ENCODE data around the gene ALOX15.
"Not testable (repeated sequence)": the region's sequence is repeated elsewhere in the genome, so short reads cannot be mapped to it uniquely, and the experiment has no call there.

Gene ALOX15

GRCh38 chr17:4645642-4646041, 4.2 kb upstream of the ALOX15 start:
- peak; percentile 88 for DNase-seq

GRCh38 chr17:4643676-4644075, 2.2 kb upstream of the ALOX15 start:
- no peak for DNase-seq

- DNase-seq: no peak
Observed at GRCh38 chr17:4642286-4642685, 808 bp upstream of the ALOX15 start.

GRCh38 chr17:4640569-4641188, 799 bp downstream of the ALOX15 start:
- not testable (repeated sequence) for DNase-seq

- peak; percentile 32 for DNase-seq
Observed at GRCh38 chr17:4639301-4640059, 2.0 kb downstream of the ALOX15 start.

GRCh38 chr17:4638766-4639165, 2.7 kb downstream of the ALOX15 start:
- not testable (repeated sequence) for DNase-seq

GRCh38 chr17:4636474-4637100, 4.9 kb downstream of the ALOX15 start:
- no peak for DNase-seq

GRCh38 chr17:4635823-4636375, 5.6 kb downstream of the ALOX15 start:
- peak; percentile 68 for DNase-seq

GRCh38 chr17:4634976-4635375, 6.5 kb downstream of the ALOX15 start:
- peak; percentile 18 for DNase-seq

GRCh38 chr17:4633643-4634042, 7.8 kb downstream of the ALOX15 start:
- DNase-seq: no peak

GRCh38 chr17:4632581-4632920, 8.9 kb downstream of the ALOX15 start:
- no peak for DNase-seq

GRCh38 chr17:4631836-4632580, 9.5 kb downstream of the ALOX15 start:
- DNase-seq: no peak

- no peak for DNase-seq
Observed at GRCh38 chr17:4631431-4631830, 10.0 kb downstream of the ALOX15 start.

- DNase-seq: no peak
Observed at GRCh38 chr17:4626734-4627256, 14.7 kb downstream of the ALOX15 start.

GRCh38 chr17:4625181-4625617, 16.3 kb downstream of the ALOX15 start:
- no peak for DNase-seq

GRCh38 chr17:4624451-4624911, 17.0 kb downstream of the ALOX15 start:
- DNase-seq: peak; percentile 78

- peak; percentile 44 for DNase-seq
Observed at GRCh38 chr17:4623249-4623648, 18.2 kb downstream of the ALOX15 start.

GRCh38 chr17:4622375-4622774, 19.1 kb downstream of the ALOX15 start:
- DNase-seq: no peak

- DNase-seq: no peak
Observed at GRCh38 chr17:4620531-4621101, 20.9 kb downstream of the ALOX15 start.

GRCh38 chr17:4617590-4618351, 23.7 kb downstream of the ALOX15 start:
- no peak for DNase-seq

GRCh38 chr17:4617090-4617489, 24.4 kb downstream of the ALOX15 start:
- DNase-seq: no peak

- no peak for DNase-seq
Observed at GRCh38 chr17:4616476-4616875, 25.0 kb downstream of the ALOX15 start.
